Transverse colon (tissue), 4 donors: ENCODE results near the gene ITPR2. TPM values are rescaled to one million over a fixed set of nuclear protein-coding genes. Genes with fewer than 3 reads are reported as not detected.

Source experiments
- DNase-seq: peaks from one replicate; pipeline ENCODE4 v3.0.0-alpha.2; 2019
- H3K27ac ChIP-seq, 4 donors: fragments of 200-600 bp; sonication (generic); 2 replicates each; pipeline ENCODE4 v1.5.1; 2016 to 2018; ENCODE audit warnings: inconsistent platforms in 4 of 4
- H3K27me3 ChIP-seq: fragments of 200-600 bp; sonication (generic); 2 replicates; pipeline ENCODE4 v1.5.1; 2017; ENCODE audit warnings: inconsistent platforms
- H3K36me3 ChIP-seq, 4 donors: fragments of 200-600 bp; sonication (generic); 2 replicates each; pipeline ENCODE4 v1.5.1; 2017 to 2019; ENCODE audit warnings: inconsistent platforms in 4 of 4
- H3K4me1 ChIP-seq, 4 donors: fragments of 200-600 bp; sonication (generic); 2 replicates each; pipeline ENCODE4 v1.5.1; 2017 to 2020; ENCODE audit warnings: inconsistent platforms in 4 of 4
- H3K4me3 ChIP-seq, 4 donors: fragments of 200-600 bp; sonication (generic); 1 replicate in 1 of 4; 2 replicates in 3 of 4; pipeline versions ENCODE4 v1.5.1 to v1.6.1; 2017 to 2019; ENCODE audit warnings: inconsistent platforms in 4 of 4
- H3K9me3 ChIP-seq, 2 donors: fragments of 200-600 bp; sonication (generic); 2 replicates each; pipeline ENCODE4 v1.5.1; 2017 to 2019; ENCODE audit warnings: inconsistent platforms in 2 of 2
- EP300 ChIP-seq: sonication (generic); formaldehyde crosslinking; IDR thresholded peaks from one replicate; pipeline ENCODE4 v1.6.1; 2017; ENCODE audit warnings: antibody characterized with exemption, low read depth
- POLR2A ChIP-seq: fragments of 450-650 bp; IDR thresholded peaks from one replicate; pipeline ENCODE4 v1.6.1; 2016; ENCODE audit warnings: antibody characterized with exemption, mild to moderate bottlenecking, moderate library complexity
- POLR2AphosphoS5 ChIP-seq, 3 donors: sonication (generic); formaldehyde crosslinking; IDR thresholded peaks; one replicate each; pipeline ENCODE4 v1.6.1; 2016; ENCODE audit warnings: antibody characterized with exemption in 3 of 3
- WGBS, 2 donors: methylation state at CpG; one replicate each; pipeline ENCODE4 v1.1.5; 2018; ENCODE audit warnings: low coverage in 1 of 2; 5-methylcytosine and 5-hydroxymethylcytosine counted together
- in situ Hi-C, 4 donors: fragments of 200-750 bp; cut with MboI; loops; one replicate each; pipeline versions ENCODE4 v1.15.0 to v1.15.1; 2017; ENCODE audit warnings: low sequenced_read_pairs in 3 of 4, low pct_ligation_motif_present in 1 of 4, low pct_unique_long_range_greater_than_20kb in 1 of 4
- intact Hi-C: fragments of 100-400 bp; cut with DNase I; formaldehyde crosslinking; loops from one replicate; pipeline ENCODE4 v1.15.1; 2023; ENCODE audit warnings: low total_unique reads
- total RNA-seq, 4 donors: library from RNA; depleted of rRNA; stranded (reverse); fragments of >200 nt; gene quantifications; one replicate each; pipeline ENCODE4 v1.1.0, GENCODE V29; 2016
- TF ChIP-seq, protein P1 (sequence below), 5 experiments: fragments of 200-600 bp in 3 of 5; fragments of 450-650 bp in 2 of 5; sonication (generic) in 3 of 5; IDR thresholded peaks; 1 replicate in 2 of 5; 2 replicates in 3 of 5; pipeline ENCODE4 v1.5.1; 2016 to 2017; ENCODE audit warnings: antibody characterized with exemption in 5 of 5, inconsistent platforms in 3 of 5, mild to moderate bottlenecking in 2 of 5, moderate library complexity in 1 of 5

ITPR2 gene
- total RNA-seq, 4 donors from 2014 or later, result 29.8 to 60.5 (median 41.2) TPM

- in situ Hi-C loops (no loop called here), intact Hi-C loops (no loop called here)
- Histone ChIP-seq H3K4me1 (peaks cover 6 to 14% (median 10%) of the 10 kb centered on the region in 4 donors), H3K27ac (no peak overlapping the region), H3K9me3 (no peaks in the 10 kb centered on the region), H3K4me3 (no peak overlapping the region), H3K27me3 (no peaks in the 10 kb centered on the region), H3K36me3 (no peaks in the 10 kb centered on the region)
- TF ChIP-seq, protein P1, sequence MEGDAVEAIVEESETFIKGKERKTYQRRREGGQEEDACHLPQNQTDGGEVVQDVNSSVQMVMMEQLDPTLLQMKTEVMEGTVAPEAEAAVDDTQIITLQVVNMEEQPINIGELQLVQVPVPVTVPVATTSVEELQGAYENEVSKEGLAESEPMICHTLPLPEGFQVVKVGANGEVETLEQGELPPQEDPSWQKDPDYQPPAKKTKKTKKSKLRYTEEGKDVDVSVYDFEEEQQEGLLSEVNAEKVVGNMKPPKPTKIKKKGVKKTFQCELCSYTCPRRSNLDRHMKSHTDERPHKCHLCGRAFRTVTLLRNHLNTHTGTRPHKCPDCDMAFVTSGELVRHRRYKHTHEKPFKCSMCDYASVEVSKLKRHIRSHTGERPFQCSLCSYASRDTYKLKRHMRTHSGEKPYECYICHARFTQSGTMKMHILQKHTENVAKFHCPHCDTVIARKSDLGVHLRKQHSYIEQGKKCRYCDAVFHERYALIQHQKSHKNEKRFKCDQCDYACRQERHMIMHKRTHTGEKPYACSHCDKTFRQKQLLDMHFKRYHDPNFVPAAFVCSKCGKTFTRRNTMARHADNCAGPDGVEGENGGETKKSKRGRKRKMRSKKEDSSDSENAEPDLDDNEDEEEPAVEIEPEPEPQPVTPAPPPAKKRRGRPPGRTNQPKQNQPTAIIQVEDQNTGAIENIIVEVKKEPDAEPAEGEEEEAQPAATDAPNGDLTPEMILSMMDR (IDR thresholded peaks at IDR 0.05), result no peak
- TF ChIP-seq POLR2AphosphoS5 (IDR thresholded peaks at IDR 0.05) (no peak), POLR2A (no peak), EP300 (no peak)
- WGBS, 2 donors, result 76% methylated on average over 6 of the region's 6 CpGs; no CpG with 5 or more reads in 1 of the 2 donors
- no peak for DNase-seq
Observed at GRCh38 chr12:26869908-26870459, 37.0 kb upstream of the ITPR2 start.

DNA sequence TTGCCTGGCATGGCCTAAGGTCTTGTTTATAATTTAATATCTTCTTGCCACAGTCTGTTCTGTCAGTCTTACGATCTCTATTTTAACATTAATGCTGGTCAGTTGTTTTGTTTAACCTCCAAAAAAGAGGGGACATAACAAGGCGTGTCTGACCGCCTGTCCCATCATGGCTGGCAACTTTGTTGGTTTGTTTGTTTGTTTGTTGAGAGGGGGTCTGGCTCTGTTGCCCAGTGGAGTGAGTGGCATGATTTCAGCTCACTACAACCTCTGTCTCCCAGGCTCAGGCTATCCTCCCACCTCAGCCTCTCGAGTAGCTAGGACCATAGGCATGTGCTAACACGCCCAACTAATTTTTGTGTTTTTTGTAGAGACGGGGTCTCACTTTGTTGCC lies 36.1 kb upstream of the ITPR2 start:
- no peak for DNase-seq
- peaks cover 6 to 14% (median 10%) of the 10 kb centered on the region in 4 donors for H3K4me1 ChIP-seq
- WGBS, 2 donors, result 93 to 96% methylated on average over 2 to 6 of the region's 6 CpGs
- no peak for TF ChIP-seq POLR2AphosphoS5 (IDR thresholded peaks at IDR 0.05)
- TF ChIP-seq EP300, result no peak
- no peak for TF ChIP-seq POLR2A
- TF ChIP-seq, protein P1 (IDR thresholded peaks at IDR 0.05), result no peak
- H3K27ac ChIP-seq, result no peak overlapping the region
- H3K27me3 ChIP-seq, result no peaks in the 10 kb centered on the region
- no peaks in the 10 kb centered on the region for H3K36me3 ChIP-seq
- H3K4me3 ChIP-seq, result no peak overlapping the region
- H3K9me3 ChIP-seq, result no peaks in the 10 kb centered on the region
- intact Hi-C loops (no loop called here), in situ Hi-C loops (no loop called here)

DNA sequence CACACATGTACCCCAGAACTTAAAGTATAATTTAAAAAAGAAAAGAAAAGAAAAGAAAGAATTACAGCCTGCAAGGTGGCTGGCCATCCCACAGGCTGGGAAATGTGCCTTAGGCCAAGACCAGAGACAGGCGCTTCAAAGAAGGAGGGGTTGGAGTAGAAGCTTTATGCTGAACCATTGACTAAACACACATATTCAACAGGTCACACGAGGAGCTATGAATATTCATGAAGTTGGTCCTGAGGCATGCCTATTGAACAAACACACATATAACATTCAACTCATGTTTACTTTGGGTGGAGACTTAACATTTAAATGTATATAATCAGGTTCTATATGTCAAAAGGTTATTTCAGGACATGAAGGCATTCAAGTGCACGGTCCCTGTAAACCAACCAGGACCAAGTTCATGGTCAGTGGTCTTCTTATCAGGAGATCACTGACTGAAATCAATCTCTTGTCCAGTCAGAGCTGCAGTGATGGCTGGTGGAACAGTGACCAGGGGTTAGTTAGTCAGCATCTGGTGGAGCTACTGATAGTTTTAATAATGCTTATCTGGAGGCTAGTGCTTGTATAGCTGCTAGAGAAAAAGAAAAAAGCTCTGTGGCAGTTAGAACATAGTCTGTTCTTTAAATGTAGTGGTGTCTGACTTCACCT lies 35.6 kb upstream of the ITPR2 start:
- Histone ChIP-seq H3K9me3 (no peaks in the 10 kb centered on the region), H3K27ac (no peak overlapping the region), H3K27me3 (no peaks in the 10 kb centered on the region), H3K36me3 (no peaks in the 10 kb centered on the region), H3K4me3 (no peak overlapping the region), H3K4me1 (peaks cover 6 to 14% (median 10%) of the 10 kb centered on the region in 4 donors)
- 75 to 89% methylated on average over 2 to 3 of the region's 3 CpGs for whole genome bisulfite sequencing, 2 donors
- in situ Hi-C loops (no loop called here), intact Hi-C loops (no loop called here)
- DNase-seq, result no peak
- no peak for TF ChIP-seq POLR2A
- TF ChIP-seq EP300, result no peak
- TF ChIP-seq POLR2AphosphoS5 (IDR thresholded peaks at IDR 0.05), result no peak
- TF ChIP-seq, protein P1 (IDR thresholded peaks at IDR 0.05), result no peak

DNA sequence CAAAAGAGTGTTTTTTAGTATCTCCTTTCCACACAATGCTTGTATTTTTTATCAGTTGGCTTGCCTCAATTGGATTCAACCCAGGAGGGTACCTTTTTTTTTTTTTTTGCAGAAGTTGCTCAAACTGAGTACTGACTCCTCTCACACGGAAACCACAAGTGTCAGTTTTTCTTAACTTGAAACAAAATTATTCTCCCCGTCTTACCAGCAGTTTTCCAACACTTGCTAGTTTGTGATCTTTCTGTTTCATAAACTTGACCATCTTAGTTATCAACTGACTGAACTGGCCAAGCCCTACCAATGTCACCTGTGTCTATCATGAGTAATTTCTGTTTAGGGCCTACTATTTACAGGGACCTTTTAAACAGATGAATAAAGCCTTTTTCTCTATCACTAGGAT lies 34.1 kb upstream of the ITPR2 start:
- 48 to 76% methylated on average over 2 of the region's 2 CpGs for WGBS, 2 donors
- no peak overlapping the region for H3K27ac ChIP-seq
- no peak for TF ChIP-seq POLR2AphosphoS5 (IDR thresholded peaks at IDR 0.05)
- TF ChIP-seq, protein P1 (IDR thresholded peaks at IDR 0.05), result no peak
- TF ChIP-seq EP300, result no peak
- no peak for TF ChIP-seq POLR2A
- H3K4me3 ChIP-seq, result no peak overlapping the region
- intact Hi-C loops (no loop called here), in situ Hi-C loops (no loop called here)
- no peaks in the 10 kb centered on the region for H3K27me3 ChIP-seq
- H3K4me1 ChIP-seq, result peaks cover 6 to 14% (median 10%) of the 10 kb centered on the region in 4 donors
- H3K9me3 ChIP-seq, result no peaks in the 10 kb centered on the region
- no peak for DNase-seq
- no peaks in the 10 kb centered on the region for H3K36me3 ChIP-seq
